NCI-H82 (cell line): ENCODE results near the gene LIPC.

Experiments
- DNase-seq: peaks from one replicate; lab custom pipeline; 2025; lab: John Stamatoyannopoulos, UW

LIPC gene

GRCh38 chr15:58517682-58518525 lies 86.1 kb downstream of the LIPC start:
- no peak for DNase-seq

GRCh38 chr15:58518626-58519025 lies 86.8 kb downstream of the LIPC start:
- DNase-seq = no peak

- peak; percentile 17 for DNase-seq
Observed at GRCh38 chr15:58519516-58519915, 87.7 kb downstream of the LIPC start.

- peak; percentile 94 for DNase-seq
Observed at GRCh38 chr15:58520464-58520863, 88.7 kb downstream of the LIPC start.

GRCh38 chr15:58520936-58521292 lies 89.1 kb downstream of the LIPC start:
- no peak for DNase-seq

- DNase-seq = peak; percentile 74
Observed at GRCh38 chr15:58521293-58521991, 89.7 kb downstream of the LIPC start.

GRCh38 chr15:58522391-58522790 lies 90.6 kb downstream of the LIPC start:
- DNase-seq = no peak

GRCh38 chr15:58522865-58523264 lies 91.1 kb downstream of the LIPC start:
- no peak for DNase-seq

GRCh38 chr15:58523634-58524033 lies 91.8 kb downstream of the LIPC start:
- no peak for DNase-seq

GRCh38 chr15:58524247-58524646 lies 92.5 kb downstream of the LIPC start:
- DNase-seq = no peak

GRCh38 chr15:58525991-58526421 lies 94.2 kb downstream of the LIPC start:
- DNase-seq = no peak

- DNase-seq = no peak
Observed at GRCh38 chr15:58526647-58527192, 94.9 kb downstream of the LIPC start.

GRCh38 chr15:58527573-58528187 lies 95.9 kb downstream of the LIPC start:
- DNase-seq = no peak

- peak; percentile 59 for DNase-seq
Observed at GRCh38 chr15:58528188-58528870, 96.5 kb downstream of the LIPC start.

- DNase-seq = no peak
Observed at GRCh38 chr15:58529041-58529440, 97.2 kb downstream of the LIPC start.

GRCh38 chr15:58530056-58530590 lies 98.3 kb downstream of the LIPC start:
- DNase-seq = no peak

- DNase-seq = no peak
Observed at GRCh38 chr15:58532126-58532525, 100.3 kb downstream of the LIPC start.

GRCh38 chr15:58534556-58534955 lies 102.8 kb downstream of the LIPC start:
- no peak for DNase-seq

GRCh38 chr15:58535337-58535736 lies 103.5 kb downstream of the LIPC start:
- DNase-seq = no peak

GRCh38 chr15:58535894-58536293 lies 104.1 kb downstream of the LIPC start:
- DNase-seq = no peak

- DNase-seq = no peak
Observed at GRCh38 chr15:58536414-58536813, 104.6 kb downstream of the LIPC start.

GRCh38 chr15:58537033-58537432 lies 105.2 kb downstream of the LIPC start:
- no peak for DNase-seq
